Left ventricle myocardium inferior (tissue), 1 donor: ENCODE measurements around the gene TRPM5. TPM values are rescaled to one million over a fixed set of nuclear protein-coding genes. Genes with fewer than 3 reads are reported as not detected.

ENCODE experiments used
- DNase-seq: peaks from one replicate; pipeline ENCODE4 v3.0.0-alpha.2; 2020
- H3K27ac ChIP-seq: fragments of 200-600 bp; replicated peaks from 2 replicates; pipeline ENCODE4 v1.8.0; 2021
- H3K27me3 ChIP-seq: fragments of 200-600 bp; 2 replicates; pipeline ENCODE4 v1.8.0; 2021; ENCODE audit warnings: low read depth
- H3K36me3 ChIP-seq: fragments of 200-600 bp; 2 replicates; pipeline ENCODE4 v1.8.0; 2021
- H3K4me1 ChIP-seq: fragments of 200-600 bp; 2 replicates; pipeline ENCODE4 v1.8.0; 2021
- H3K4me3 ChIP-seq: fragments of 200-600 bp; 2 replicates; pipeline ENCODE4 v1.8.0; 2021; ENCODE audit warnings: mild to moderate bottlenecking, moderate library complexity
- H3K9me3 ChIP-seq: fragments of 200-600 bp; replicated peaks from 2 replicates; pipeline ENCODE4 v1.8.0; 2021
- intact Hi-C: fragments of 100-400 bp; cut with micrococcal nuclease; formaldehyde crosslinking; loops from one replicate; pipeline ENCODE4 v1.11.0; 2022
- total RNA-seq: library from RNA; stranded (reverse); fragmentation: NEBNext Ultra II Directional; extraction: Animal tissue kit (Norgen Biotek cat#: 25700); gene quantifications from one replicate; pipeline ENCODE4 v1.2.1, GENCODE V29; 2021
- TF ChIP-seq, protein P1 (sequence below): fragments of 200-600 bp; IDR thresholded peaks from 2 replicates; pipeline ENCODE4 v1.8.0; 2021; ENCODE audit warnings: antibody characterized with exemption, mild to moderate bottlenecking, borderline replicate concordance
- donor health status: DM: no; HTN: yes; CAD: no; lungs with severe emphysema.

Gene TRPM5
- total RNA-seq, 1 donor from 2014 or later = not detected

DNA sequence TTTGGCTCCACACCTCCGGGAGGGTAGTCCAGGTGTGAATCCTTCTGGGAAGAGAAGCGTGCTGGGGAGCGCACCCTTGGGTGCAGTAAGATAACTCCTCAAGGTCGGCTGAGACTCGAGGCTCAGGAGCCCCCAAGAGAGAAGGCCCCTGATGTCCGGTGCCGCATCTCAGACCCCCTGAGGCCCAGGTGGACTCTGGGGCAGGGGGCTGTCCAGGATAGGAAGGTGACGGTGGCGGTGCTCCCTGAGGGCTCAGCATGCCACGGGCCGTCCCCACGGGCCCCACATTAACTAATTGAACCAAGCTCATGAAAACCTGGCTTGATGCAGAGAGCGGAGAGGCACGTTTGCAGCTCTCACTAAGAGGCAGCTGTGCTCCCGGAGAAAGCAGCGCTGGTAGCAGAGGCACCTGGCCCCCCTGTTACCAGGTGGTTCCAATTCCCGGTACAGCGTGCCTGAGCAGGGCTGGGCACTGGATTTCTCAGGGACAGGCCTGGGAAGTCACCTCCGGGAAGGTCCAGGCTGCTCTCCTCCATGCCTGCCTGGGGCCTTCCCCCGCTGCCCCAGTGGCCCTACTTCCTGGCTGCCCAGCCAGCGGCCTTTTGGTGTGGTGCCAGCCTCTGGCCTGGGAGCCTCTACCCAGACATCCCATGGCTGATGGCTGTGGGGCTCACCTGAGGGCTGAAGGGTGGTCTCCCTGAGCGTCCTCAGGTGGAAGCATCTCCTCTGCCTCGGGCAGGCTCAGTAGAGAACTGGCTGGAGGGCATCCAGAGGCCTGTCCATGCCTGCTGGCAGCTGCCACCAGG lies 1.6 kb upstream of the TRPM5 start:
- Histone ChIP-seq H3K9me3 (no peaks in the 10 kb centered on the region), H3K36me3 (no peaks in the 10 kb centered on the region), H3K27ac (peak overlapping the region; percentile 55), H3K4me1 (peaks cover 53% of the 10 kb centered on the region), H3K27me3 (peaks cover 28% of the 10 kb centered on the region), H3K4me3 (peak overlapping the region; percentile 66)
- intact Hi-C loops = no loop called here
- TF ChIP-seq, protein P1, sequence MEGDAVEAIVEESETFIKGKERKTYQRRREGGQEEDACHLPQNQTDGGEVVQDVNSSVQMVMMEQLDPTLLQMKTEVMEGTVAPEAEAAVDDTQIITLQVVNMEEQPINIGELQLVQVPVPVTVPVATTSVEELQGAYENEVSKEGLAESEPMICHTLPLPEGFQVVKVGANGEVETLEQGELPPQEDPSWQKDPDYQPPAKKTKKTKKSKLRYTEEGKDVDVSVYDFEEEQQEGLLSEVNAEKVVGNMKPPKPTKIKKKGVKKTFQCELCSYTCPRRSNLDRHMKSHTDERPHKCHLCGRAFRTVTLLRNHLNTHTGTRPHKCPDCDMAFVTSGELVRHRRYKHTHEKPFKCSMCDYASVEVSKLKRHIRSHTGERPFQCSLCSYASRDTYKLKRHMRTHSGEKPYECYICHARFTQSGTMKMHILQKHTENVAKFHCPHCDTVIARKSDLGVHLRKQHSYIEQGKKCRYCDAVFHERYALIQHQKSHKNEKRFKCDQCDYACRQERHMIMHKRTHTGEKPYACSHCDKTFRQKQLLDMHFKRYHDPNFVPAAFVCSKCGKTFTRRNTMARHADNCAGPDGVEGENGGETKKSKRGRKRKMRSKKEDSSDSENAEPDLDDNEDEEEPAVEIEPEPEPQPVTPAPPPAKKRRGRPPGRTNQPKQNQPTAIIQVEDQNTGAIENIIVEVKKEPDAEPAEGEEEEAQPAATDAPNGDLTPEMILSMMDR = no peak
- no peak for DNase-seq

- Histone ChIP-seq H3K4me1 (peaks cover 53% of the 10 kb centered on the region), H3K4me3 (peak within 1 kb of the TSS; percentile 66), H3K27me3 (peaks cover 32% of the 10 kb centered on the region), H3K36me3 (no peaks in the 10 kb centered on the region), H3K27ac (peak within 1 kb of the TSS; percentile 55), H3K9me3 (peaks cover under 1% of the 10 kb centered on the region)
- intact Hi-C loops = no loop called here
- TF ChIP-seq, protein P1 = no peak
- DNase-seq = peak; percentile 58
Measured at GRCh38 chr11:2444821-2445745, 769 bp upstream of the TRPM5 start, which contains the start of gene KCNQ1. TSS of gene KCNQ1 (plus strand) at chr11:2445008. CDS start at chr11:2445099, 91 bp downstream.

DNA sequence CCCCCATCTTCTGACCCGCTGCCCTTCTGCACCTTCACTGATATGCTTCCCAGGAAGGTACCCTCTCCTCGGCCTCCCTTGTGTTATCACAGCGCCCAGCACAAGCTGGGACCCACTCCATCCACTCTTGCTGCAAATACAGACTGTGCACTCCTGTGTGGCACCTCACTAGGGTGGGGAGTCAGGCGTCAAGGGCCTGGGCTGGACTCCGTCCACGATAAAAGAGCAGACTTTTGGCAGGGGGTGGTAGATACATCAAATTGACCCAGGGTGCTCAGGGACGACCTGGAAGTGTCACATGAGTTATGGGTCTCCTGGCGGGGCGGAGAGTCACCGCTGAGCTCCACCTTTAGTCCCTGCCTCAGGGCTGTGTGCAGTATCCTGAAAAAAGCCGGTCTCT lies 908 bp downstream of the TRPM5 start:
- DNase-seq = no peak
- peaks cover 27% of the 10 kb centered on the region for H3K27me3 ChIP-seq
- H3K27ac ChIP-seq = no peak overlapping the region
- H3K36me3 ChIP-seq = no peaks in the 10 kb centered on the region
- intact Hi-C loops = no loop called here
- peaks cover 16% of the 10 kb centered on the region for H3K9me3 ChIP-seq
- peaks cover 38% of the 10 kb centered on the region for H3K4me1 ChIP-seq
- TF ChIP-seq, protein P1 = no peak
- no peak overlapping the region for H3K4me3 ChIP-seq

- Histone ChIP-seq H3K27ac (no peak overlapping the region), H3K4me3 (no peak overlapping the region), H3K9me3 (peaks cover 16% of the 10 kb centered on the region), H3K36me3 (no peaks in the 10 kb centered on the region), H3K27me3 (peaks cover 27% of the 10 kb centered on the region), H3K4me1 (peaks cover 30% of the 10 kb centered on the region)
- DNase-seq = no peak
- TF ChIP-seq, protein P1 = no peak
- intact Hi-C loops = no loop called here
Measured at GRCh38 chr11:2442589-2442988, 1.7 kb downstream of the TRPM5 start.

DNA sequence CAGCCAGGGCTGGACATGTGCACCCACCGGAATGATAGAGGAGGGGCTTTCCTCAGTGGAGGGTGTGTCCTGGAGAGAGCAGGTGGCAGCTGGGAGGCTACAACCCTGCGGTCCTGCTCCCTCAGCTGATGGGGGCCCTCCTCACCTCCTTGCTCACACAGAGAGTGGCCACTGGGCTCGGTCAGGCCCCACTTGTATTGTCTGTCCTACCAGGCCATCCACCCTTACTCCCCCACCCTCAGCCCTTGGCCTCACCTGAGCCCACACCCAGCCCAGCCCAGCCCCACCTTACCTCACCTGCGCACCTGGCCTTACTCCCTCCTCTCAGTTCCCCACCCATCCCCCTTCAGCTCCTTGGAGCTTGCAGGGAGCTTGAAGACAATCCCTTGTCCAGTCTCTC lies 3.1 kb downstream of the TRPM5 start:
- intact Hi-C loops = no loop called here
- H3K27me3 ChIP-seq = peaks cover 31% of the 10 kb centered on the region
- no peak for DNase-seq

More for the DNA sequence above, 3.1 kb downstream of the TRPM5 start:
- H3K4me3 ChIP-seq = no peak overlapping the region
- H3K9me3 ChIP-seq = peaks cover 16% of the 10 kb centered on the region
- TF ChIP-seq, protein P1 = no peak
- H3K27ac ChIP-seq = no peak overlapping the region
- no peaks in the 10 kb centered on the region for H3K36me3 ChIP-seq
- H3K4me1 ChIP-seq = peaks cover 16% of the 10 kb centered on the region
